GM12878 (cell line): ENCODE measurements around the gene IGF2R. TPM values are rescaled to one million over a fixed set of nuclear protein-coding genes. Genes with fewer than 3 reads are reported as not detected.

ENCODE experiments used
- ATAC-seq: fragments of 200-7000 bp; cut with Tn5 transposase; 3 replicates; pipeline ENCODE4 v1.9.1; 2020; ENCODE audit warnings: mild to moderate bottlenecking, moderate library complexity
- BruUV-seq: library from RNA; stranded (reverse); fragments of 400-500 nt; replicated peaks from 2 replicates; lab custom pipeline; 2021; lab: Mats Ljungman, UMichigan
- CTCF ChIA-PET: fragments of 300-600 bp; sonication (Branson Sonifier 250); formaldehyde crosslinking; extraction: SDS; loops from one replicate; lab custom pipeline; 2021; ENCODE audit warnings: inconsistent platforms; lab: Yijun Ruan, JAX
- POLR2A ChIA-PET: fragments of 350-600 bp; formaldehyde crosslinking; extraction: SDS; loops from one replicate; lab custom pipeline; 2021; ENCODE audit warnings: inconsistent platforms; lab: Charles Lee
- RAD21 ChIA-PET: fragments of 300-600 bp; sonication (Branson Sonifier 250); formaldehyde crosslinking; loops from one replicate; lab custom pipeline; 2023; ENCODE audit warnings: antibody characterized with exemption; ENCODE audit not compliant: unreplicated experiment; lab: Charles Lee
- SMC1A ChIA-PET: fragments of 300-600 bp; sonication (Branson Sonifier 250); formaldehyde crosslinking; loops from one replicate; lab custom pipeline; 2023; ENCODE audit not compliant: unreplicated experiment, uncharacterized antibody; lab: Charles Lee
- DNase-seq: peaks from one replicate; pipeline ENCODE4 v3.0.0-alpha.2; 2011; ENCODE audit warnings: low read depth, low spot score
- FAIRE-seq: peaks from 3 replicates; lab custom pipeline; 2011; peaks lifted over from hg19 to GRCh38; lab: Jason Lieb, UNC
- H2AFZ ChIP-seq: 2 replicates; pipeline ENCODE4 v1.6.0; 2011; ENCODE audit warnings: low read depth, low read length, control low read depth; ENCODE audit not compliant: control insufficient read depth
- H3K27ac ChIP-seq: 2 replicates; pipeline ENCODE4 v1.5.1; 2011; ENCODE audit warnings: control low read depth; ENCODE audit not compliant: control insufficient read depth, insufficient read depth
- H3K27me3 ChIP-seq, 2 experiments: replicated peaks in 1 of 2; 2 replicates each; pipeline versions ENCODE4 v1.6.0 to v1.6.1; 2011; ENCODE audit warnings: low read length in 1 of 2; ENCODE audit not compliant: control insufficient read depth in 2 of 2, insufficient read depth in 2 of 2
- H3K36me3 ChIP-seq, 2 experiments: 2 replicates each; pipeline ENCODE4 v1.5.1; 2011; ENCODE audit warnings: low read length in 1 of 2; ENCODE audit not compliant: control insufficient read depth in 2 of 2, insufficient read depth in 2 of 2
- H3K4me1 ChIP-seq: 2 replicates; pipeline ENCODE4 v1.6.1; 2011; ENCODE audit warnings: mild to moderate bottlenecking, low read length, moderate library complexity, mixed read lengths; ENCODE audit not compliant: control insufficient read depth, insufficient read depth
- H3K4me2 ChIP-seq: 2 replicates; pipeline ENCODE4 v1.6.0; 2011; ENCODE audit warnings: control low read depth; ENCODE audit not compliant: control insufficient read depth, insufficient read depth
- H3K4me3 ChIP-seq: fragments of 200-600 bp; sonication (generic); 2 replicates; pipeline ENCODE4 v1.5.1; 2016
- H3K79me2 ChIP-seq: 2 replicates; pipeline ENCODE4 v1.6.0; 2011; ENCODE audit warnings: low read length; ENCODE audit not compliant: control insufficient read depth, insufficient read depth
- H3K9ac ChIP-seq: 2 replicates; pipeline ENCODE4 v1.8.0; 2011; ENCODE audit warnings: low read length, control low read depth, mixed read lengths; ENCODE audit not compliant: control insufficient read depth, insufficient read depth
- H3K9me3 ChIP-seq: replicated peaks from 3 replicates; pipeline ENCODE4 v1.5.1; 2011; ENCODE audit warnings: mild to moderate bottlenecking, low read length; ENCODE audit not compliant: control insufficient read depth, insufficient read depth
- H4K20me1 ChIP-seq: 2 replicates; pipeline ENCODE4 v1.6.0; 2011; ENCODE audit not compliant: control insufficient read depth, insufficient read depth
- ATF3 ChIP-seq: IDR thresholded peaks from 2 replicates; pipeline ENCODE4 v1.6.1; 2011; ENCODE audit warnings: low read depth, mild to moderate bottlenecking, low read length, moderate library complexity, borderline replicate concordance; ENCODE audit errors: extremely low read depth
- CBX5 ChIP-seq: sonication (generic); IDR thresholded peaks from 2 replicates; pipeline ENCODE4 v1.6.1; 2016; ENCODE audit warnings: low read depth, moderate library complexity, mild to moderate bottlenecking, inconsistent platforms
- E2F8 ChIP-seq: fragments of 450-650 bp; IDR thresholded peaks from 2 replicates; pipeline ENCODE4 v1.6.1; 2018; ENCODE audit warnings: mild to moderate bottlenecking, low read depth, moderate library complexity; ENCODE audit not compliant: partially characterized antibody
- EZH2 ChIP-seq: IDR thresholded peaks from 2 replicates; pipeline ENCODE4 v1.6.1; 2012; ENCODE audit warnings: low read depth, mild to moderate bottlenecking, control low read depth, inconsistent platforms, low read length, borderline replicate concordance; ENCODE audit not compliant: control insufficient read depth
- KDM1A ChIP-seq: fragments of 200-600 bp; sonication (generic); IDR thresholded peaks from 2 replicates; pipeline ENCODE4 v1.6.1; 2016; ENCODE audit warnings: borderline replicate concordance
- MTA2 ChIP-seq: fragments of 450-650 bp; IDR thresholded peaks from 2 replicates; pipeline ENCODE4 v1.6.1; 2016; ENCODE audit warnings: low read depth, mild to moderate bottlenecking, moderate library complexity
- MTA3 ChIP-seq: IDR thresholded peaks from 2 replicates; pipeline ENCODE4 v1.6.1; 2012; ENCODE audit warnings: low read length, inconsistent platforms, borderline replicate concordance
- REST ChIP-seq: IDR thresholded peaks from 2 replicates; pipeline ENCODE4 v1.6.1; 2012; ENCODE audit warnings: mild to moderate bottlenecking, low read depth, low read length
- SIN3A ChIP-seq: IDR thresholded peaks from 2 replicates; pipeline ENCODE4 v1.6.1; 2012; ENCODE audit warnings: low read depth, low read length, improper control_type of control experiment
- SKIL ChIP-seq: fragments of 450-650 bp; IDR thresholded peaks from 2 replicates; pipeline ENCODE4 v1.6.1; 2017; ENCODE audit warnings: mild to moderate bottlenecking, low read depth, inconsistent platforms; ENCODE audit not compliant: poor library complexity, severe bottlenecking
- SPI1 ChIP-seq: IDR thresholded peaks from 2 replicates; pipeline ENCODE4 v1.6.1; 2011; ENCODE audit warnings: low read depth, mild to moderate bottlenecking, low read length, moderate library complexity, borderline replicate concordance; ENCODE audit not compliant: insufficient read depth
- STAT1 ChIP-seq: fragments of 450-650 bp; conservative IDR thresholded peaks from 2 replicates; pipeline ENCODE4 v1.6.1; 2014; ENCODE audit warnings: antibody characterized with exemption, mild to moderate bottlenecking
- WRNIP1 ChIP-seq: IDR thresholded peaks from 2 replicates; pipeline ENCODE4 v1.6.1; 2011; ENCODE audit warnings: low read depth, low read length, improper control_type of control experiment, borderline replicate concordance
- ZNF217 ChIP-seq: fragments of 450-650 bp; IDR thresholded peaks from 2 replicates; pipeline ENCODE4 v1.6.1; 2017; ENCODE audit warnings: antibody characterized with exemption, mild to moderate bottlenecking
- WGBS: methylation state at CpG from one replicate; pipeline ENCODE4 v1.1.6; 2016; ENCODE audit warnings: low lambda C conversion rate; ENCODE audit not compliant: insufficient replicate concordance, insufficient coverage; ENCODE audit errors: missing lambda C conversion rate; 5-methylcytosine and 5-hydroxymethylcytosine counted together
- in situ Hi-C: fragments of 300-500 bp; cut with MboI; formaldehyde crosslinking; loops from 9 replicates; pipeline ENCODE4 v1.14.3; 2018; ENCODE audit warnings: mixed read lengths
- intact Hi-C: fragments of 100-400 bp; cut with micrococcal nuclease; formaldehyde crosslinking; loops from one replicate; pipeline ENCODE4 v1.14.2; 2022; ENCODE audit not compliant: unreplicated experiment
- polyA plus RNA-seq, 11 experiments: library from polyadenylated mRNA; depleted of rRNA in 4 of 11; unstranded in 6 of 11; stranded (reverse) in 5 of 11; fragments of >200 nt; fragmentation: Nextera tagmentation in 4 of 11; fragmentation: Illumina TruSeq in 1 of 11; extraction: Ambion mirVana in 4 of 11; extraction: Trizol in 1 of 11; gene quantifications; 1 replicate in 1 of 11; 2 replicates in 10 of 11; pipeline versions ENCODE4 v1.2.1 to v1.2.3, GENCODE V29; 2011 to 2016; ENCODE audit warnings: inconsistent platforms in 2 of 11, missing spikeins in 2 of 11, low read depth in 1 of 11
- total RNA-seq, 4 experiments: library from RNA; depleted of rRNA in 3 of 4; stranded (reverse); fragments of >200 nt in 3 of 4; fragmentation: Illumina TruSeq in 1 of 4; extraction: Trizol in 1 of 4; gene quantifications; 2 replicates each; pipeline versions ENCODE4 v1.2.1 to v1.2.3, GENCODE V29; 2013 to 2021

IGF2R gene
- total and polyA plus RNA-seq, 10 of the 15 experiments (the other 5 are each of a cell fraction or from before 2014, with no cell fraction given) = 1.00 to 40.1 (median 16.8) TPM

- DNase-seq = no peak
- ChIA-PET SMC1A (no interaction called here), RAD21 (interaction anchor here (0.5 kb wide), 1 partner anchor 279 kb away, joined by 4 read pairs; no protein-coding TSS in a partner anchor), POLR2A (no interaction called here), CTCF (no interaction called here)
- ATAC-seq = no peak
- BruUV-seq = no TSS peak
- Histone ChIP-seq H3K9me3 (no peaks in the 10 kb centered on the region), H3K9ac (no peak overlapping the region), H3K4me2 (no peak overlapping the region), H3K27ac (no peak overlapping the region), H3K79me2 (no peaks in the 10 kb centered on the region), H3K36me3 (peaks cover 12 to 22% of the 10 kb centered on the region in 2 experiments), H3K27me3 (no peaks in the 10 kb centered on the region), H2AFZ (no peak overlapping the region), H3K4me1 (no peaks in the 10 kb centered on the region), H3K4me3 (no peak overlapping the region), H4K20me1 (no peaks in the 10 kb centered on the region)
- in situ Hi-C loops = no loop called here
- no peak for FAIRE-seq
- intact Hi-C loops = no loop called here
- 100% methylated on average over 8 of the region's 8 CpGs for WGBS
- TF ChIP-seq ATF3 (no peak), CBX5 (no peak), REST (no peak), STAT1 (no peak), WRNIP1 (no peak), MTA3 (no peak), SKIL (no peak), MTA2 (no peak), SPI1 (no peak), SIN3A (no peak), KDM1A (no peak), EZH2 (no peak), ZNF217 (no peak), E2F8 (no peak)
Observed at GRCh38 chr6:160095146-160095845, 126.4 kb downstream of the IGF2R start.
